Nephron (organoid): ENCODE data around the gene KHDC3L.
A peak's percentile ranks its signal among the peaks of the same experiment; 100 is the strongest.
"Not testable (repeated sequence)": the region's sequence is repeated elsewhere in the genome, so short reads cannot be mapped to it uniquely, and the experiment has no call there.

ENCODE experiments used
- H3K27ac Mint-ChIP-seq, 3 experiments: 2 replicates each; pipeline ENCODE4 v1.8.0; 2020; ENCODE audit warnings: mixed read lengths in 3 of 3, mild to moderate bottlenecking in 2 of 3, moderate library complexity in 1 of 3
- H3K27me3 Mint-ChIP-seq: 2 replicates; pipeline ENCODE4 v1.8.0; 2021; ENCODE audit warnings: low read depth, mild to moderate bottlenecking, moderate library complexity, mixed read lengths
- H3K36me3 Mint-ChIP-seq: 2 replicates; pipeline ENCODE4 v1.8.0; 2020; ENCODE audit warnings: low read depth, mixed read lengths
- H3K4me1 Mint-ChIP-seq: 2 replicates; pipeline ENCODE4 v1.8.0; 2020; ENCODE audit warnings: mixed read lengths
- H3K4me3 Mint-ChIP-seq, 3 experiments: 2 replicates each; pipeline ENCODE4 v1.8.0; 2020; ENCODE audit warnings: mild to moderate bottlenecking in 3 of 3, mixed read lengths in 3 of 3, moderate library complexity in 2 of 3
- H3K9me3 Mint-ChIP-seq: 2 replicates; pipeline ENCODE4 v1.8.0; 2020; ENCODE audit warnings: mixed read lengths
- TF ChIP-seq, protein P1 (sequence below), 3 experiments: fragments of 200-600 bp; sonication (generic); IDR thresholded peaks; one replicate each; pipeline ENCODE4 v1.5.0; 2021; ENCODE audit warnings: antibody characterized with exemption in 3 of 3; ENCODE audit not compliant: unreplicated experiment in 3 of 3

The KHDC3L gene

DNA sequence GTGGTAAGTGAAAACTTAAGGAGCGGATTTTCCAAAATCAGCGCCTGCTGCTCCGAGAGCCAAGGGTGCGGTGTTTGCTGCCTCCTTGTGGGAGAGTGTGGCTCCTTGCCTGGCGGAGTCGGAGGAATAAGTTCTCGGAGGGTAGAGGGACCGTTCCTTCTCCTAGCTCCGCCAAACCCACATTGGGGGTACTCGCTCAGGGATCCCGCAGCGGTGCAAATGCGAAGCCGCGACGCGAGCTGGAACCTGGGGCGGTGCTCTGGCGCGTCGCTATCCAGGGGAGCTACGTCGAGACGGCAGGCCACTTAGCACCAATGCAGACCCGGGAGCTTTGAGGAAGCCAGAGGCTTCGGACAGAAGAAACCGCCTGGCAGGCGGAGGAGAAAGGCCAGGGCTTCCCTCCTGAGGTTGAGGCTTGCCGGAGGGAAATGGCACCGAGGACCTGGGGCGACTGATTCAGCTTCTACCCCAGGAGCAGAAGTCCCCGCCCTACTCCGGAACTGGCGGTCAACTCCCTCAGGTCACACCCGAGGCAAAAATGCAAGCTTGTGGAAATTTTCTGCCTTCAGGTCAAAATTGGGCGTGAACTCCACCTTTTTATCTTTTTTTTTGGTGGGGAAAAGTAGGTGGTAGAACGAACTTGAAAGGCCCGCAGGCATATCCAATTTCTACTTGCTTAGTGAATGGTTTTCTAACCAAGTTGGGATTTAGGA lies 26.5 kb downstream of the KHDC3L start:
- no peaks in the 10 kb centered on the region for H3K9me3 Mint-ChIP-seq
- TF ChIP-seq, protein P1, sequence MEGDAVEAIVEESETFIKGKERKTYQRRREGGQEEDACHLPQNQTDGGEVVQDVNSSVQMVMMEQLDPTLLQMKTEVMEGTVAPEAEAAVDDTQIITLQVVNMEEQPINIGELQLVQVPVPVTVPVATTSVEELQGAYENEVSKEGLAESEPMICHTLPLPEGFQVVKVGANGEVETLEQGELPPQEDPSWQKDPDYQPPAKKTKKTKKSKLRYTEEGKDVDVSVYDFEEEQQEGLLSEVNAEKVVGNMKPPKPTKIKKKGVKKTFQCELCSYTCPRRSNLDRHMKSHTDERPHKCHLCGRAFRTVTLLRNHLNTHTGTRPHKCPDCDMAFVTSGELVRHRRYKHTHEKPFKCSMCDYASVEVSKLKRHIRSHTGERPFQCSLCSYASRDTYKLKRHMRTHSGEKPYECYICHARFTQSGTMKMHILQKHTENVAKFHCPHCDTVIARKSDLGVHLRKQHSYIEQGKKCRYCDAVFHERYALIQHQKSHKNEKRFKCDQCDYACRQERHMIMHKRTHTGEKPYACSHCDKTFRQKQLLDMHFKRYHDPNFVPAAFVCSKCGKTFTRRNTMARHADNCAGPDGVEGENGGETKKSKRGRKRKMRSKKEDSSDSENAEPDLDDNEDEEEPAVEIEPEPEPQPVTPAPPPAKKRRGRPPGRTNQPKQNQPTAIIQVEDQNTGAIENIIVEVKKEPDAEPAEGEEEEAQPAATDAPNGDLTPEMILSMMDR (IDR thresholded peaks at IDR 0.05; ENCODE audit: unreplicated experiment in 3 of 3): peak; percentile 57 to 63 (median 62)
- H3K27me3 Mint-ChIP-seq: peaks cover 25% of the 10 kb centered on the region
- no peak overlapping the region for H3K27ac Mint-ChIP-seq
- no peaks in the 10 kb centered on the region for H3K36me3 Mint-ChIP-seq
- H3K4me3 Mint-ChIP-seq: peak overlapping the region; percentile 83 to 86 (median 84)
- H3K4me1 Mint-ChIP-seq: no peaks in the 10 kb centered on the region

DNA sequence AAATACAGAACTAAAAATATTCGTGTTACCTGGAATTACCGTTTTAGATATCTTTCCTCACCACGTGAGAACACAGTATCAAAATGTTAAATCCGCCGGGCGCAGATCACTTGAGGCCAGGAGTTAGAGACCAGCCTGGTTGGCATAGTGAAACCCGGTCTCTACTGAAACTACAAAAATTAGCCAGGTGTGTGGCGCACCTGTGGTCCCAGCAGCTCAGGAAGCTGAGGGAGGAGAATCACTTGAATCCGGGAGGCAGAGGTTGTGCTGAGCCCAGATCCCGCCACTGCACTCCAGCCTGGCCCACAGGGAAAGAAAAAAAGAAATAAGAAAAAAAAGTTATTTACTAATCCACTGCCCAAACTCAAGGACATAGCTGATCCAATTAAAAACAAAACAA lies 27.4 kb downstream of the KHDC3L start:
- Mint-ChIP-seq H3K4me3 (no peak overlapping the region), H3K27me3 (peaks cover 20% of the 10 kb centered on the region), H3K9me3 (no peaks in the 10 kb centered on the region), H3K4me1 (no peaks in the 10 kb centered on the region), H3K36me3 (no peaks in the 10 kb centered on the region), H3K27ac (no peak overlapping the region)
- TF ChIP-seq, protein P1 (IDR thresholded peaks at IDR 0.05; ENCODE audit: unreplicated experiment in 3 of 3): no peak

DNA sequence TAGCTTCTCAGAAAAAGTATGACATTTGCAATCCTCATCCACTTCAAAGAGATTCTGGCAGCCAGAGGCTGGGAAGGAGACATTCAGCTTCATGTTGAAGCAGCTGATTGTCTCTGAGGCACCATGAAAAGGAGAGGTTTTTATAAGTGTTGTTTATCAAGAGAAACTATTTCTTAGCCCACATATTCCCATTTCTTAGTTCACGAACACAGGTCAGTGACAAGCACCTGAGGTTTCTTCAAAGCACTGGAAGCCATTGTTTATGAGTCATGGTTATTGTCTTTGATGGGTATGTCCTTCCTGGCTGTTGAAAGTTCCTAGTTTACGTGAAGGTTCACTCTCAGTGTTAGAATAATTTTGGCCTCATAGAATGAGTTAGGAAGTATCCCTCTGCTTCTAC lies 29.2 kb downstream of the KHDC3L start:
- Mint-ChIP-seq H3K36me3 (no peaks in the 10 kb centered on the region), H3K27ac (no peak overlapping the region), H3K4me3 (no peak overlapping the region), H3K9me3 (no peaks in the 10 kb centered on the region), H3K4me1 (no peaks in the 10 kb centered on the region), H3K27me3 (peaks cover 20% of the 10 kb centered on the region)
- TF ChIP-seq, protein P1 (IDR thresholded peaks at IDR 0.05; ENCODE audit: unreplicated experiment in 3 of 3): no peak

DNA sequence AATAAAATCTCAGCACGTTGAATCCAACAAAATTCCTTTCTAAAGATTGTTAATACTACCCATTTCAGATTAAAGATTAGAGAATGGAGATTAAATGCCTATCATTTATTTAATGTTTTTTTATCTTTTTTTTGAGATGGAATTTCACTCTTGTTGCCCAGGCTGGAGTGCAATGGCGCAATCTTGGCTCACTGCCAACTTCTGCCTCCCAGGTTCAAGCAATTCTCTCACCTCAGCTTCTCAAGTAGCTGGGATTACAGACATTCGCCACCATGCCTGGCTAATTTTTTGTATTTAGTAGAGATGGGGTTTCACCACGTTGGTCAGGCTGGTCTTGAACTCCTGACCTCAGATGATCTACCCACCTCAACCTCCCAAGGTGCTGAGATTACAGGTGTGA lies 29.7 kb downstream of the KHDC3L start:
- not testable (repeated sequence) for H3K4me1 Mint-ChIP-seq, H3K36me3 Mint-ChIP-seq, H3K9me3 Mint-ChIP-seq, H3K4me3 Mint-ChIP-seq, H3K27ac Mint-ChIP-seq
- H3K27me3 Mint-ChIP-seq: peaks cover 20% of the 10 kb centered on the region

DNA sequence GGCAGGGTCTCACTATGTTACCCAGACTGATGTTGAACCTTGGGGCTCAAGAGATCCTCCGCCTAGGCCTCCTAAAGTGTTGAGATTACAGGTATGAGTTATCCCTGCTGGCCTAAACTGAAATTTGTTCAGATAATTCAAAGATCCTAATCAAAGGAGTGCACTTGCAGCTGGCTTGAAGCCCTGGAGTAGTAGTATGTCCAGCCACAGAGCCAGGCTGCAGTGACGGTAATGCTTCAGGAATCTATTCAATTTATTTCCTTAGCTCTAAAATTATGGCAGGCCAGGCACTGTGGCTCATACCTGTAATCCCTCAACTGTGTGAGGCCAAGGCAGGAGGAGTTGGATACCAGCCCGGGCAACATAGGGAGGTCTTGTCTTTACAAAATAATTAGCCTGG lies 30.8 kb downstream of the KHDC3L start:
- Mint-ChIP-seq H3K27me3 (peaks cover 16% of the 10 kb centered on the region), H3K27ac (no peak overlapping the region), H3K36me3 (no peaks in the 10 kb centered on the region), H3K9me3 (no peaks in the 10 kb centered on the region), H3K4me3 (no peak overlapping the region), H3K4me1 (no peaks in the 10 kb centered on the region)
- TF ChIP-seq, protein P1 (IDR thresholded peaks at IDR 0.05; ENCODE audit: unreplicated experiment in 3 of 3): no peak

DNA sequence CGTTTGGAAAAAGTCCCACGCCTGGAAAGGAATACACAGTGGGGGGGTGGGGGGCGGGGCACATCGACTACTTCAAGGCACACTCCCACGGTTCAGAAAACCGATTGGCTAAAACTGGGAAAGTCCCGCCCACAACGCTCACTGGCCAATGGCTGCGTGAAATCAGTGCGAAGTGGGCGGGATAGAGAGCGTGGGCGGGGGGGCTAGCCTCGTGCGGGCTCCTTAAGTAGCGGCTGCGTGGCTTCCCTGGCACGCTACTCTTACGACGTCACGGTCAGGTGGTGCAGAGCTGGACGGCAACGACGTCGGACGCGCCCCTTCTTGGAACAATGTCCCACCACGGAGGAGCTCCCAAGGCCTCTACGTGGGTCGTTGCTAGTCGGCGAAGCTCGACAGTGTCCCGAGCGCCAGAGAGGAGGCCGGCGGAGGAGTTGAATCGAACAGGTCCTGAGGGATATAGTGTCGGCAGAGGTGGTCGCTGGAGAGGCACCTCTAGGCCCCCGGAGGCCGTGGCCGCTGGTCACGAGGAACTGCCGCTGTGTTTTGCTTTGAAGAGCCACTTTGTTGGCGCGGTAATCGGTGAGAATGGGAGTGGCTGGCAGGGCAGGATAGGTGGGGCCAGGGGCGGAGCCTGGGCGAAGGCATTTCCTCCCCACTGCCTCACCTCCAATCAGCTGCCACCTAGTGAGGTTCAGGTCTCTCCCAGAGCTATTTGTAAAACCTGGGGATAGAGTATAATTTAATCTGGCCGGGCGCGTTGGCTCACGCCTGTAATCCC lies 32.3 kb downstream of the KHDC3L start, which contains the start of gene DDX43:
TSS of gene DDX43 (plus strand) at position 252 of the 778 bp plus-strand sequence. CDS start at position 330, 78 bp downstream.
- Mint-ChIP-seq H3K4me1 (no peaks in the 10 kb centered on the region), H3K9me3 (no peaks in the 10 kb centered on the region), H3K4me3 (no peak within 1 kb of the TSS), H3K27me3 (peaks cover 8% of the 10 kb centered on the region), H3K27ac (no peak within 1 kb of the TSS), H3K36me3 (no peaks in the 10 kb centered on the region)
- TF ChIP-seq, protein P1 (IDR thresholded peaks at IDR 0.05; ENCODE audit: unreplicated experiment in 3 of 3): no peak
